ENCODE results near the gene KIF26B.

The KIF26B gene

GRCh38 chr1:245222931-245223595, 68.3 kb downstream of the KIF26B start:
- TF ChIP-seq, protein P1, sequence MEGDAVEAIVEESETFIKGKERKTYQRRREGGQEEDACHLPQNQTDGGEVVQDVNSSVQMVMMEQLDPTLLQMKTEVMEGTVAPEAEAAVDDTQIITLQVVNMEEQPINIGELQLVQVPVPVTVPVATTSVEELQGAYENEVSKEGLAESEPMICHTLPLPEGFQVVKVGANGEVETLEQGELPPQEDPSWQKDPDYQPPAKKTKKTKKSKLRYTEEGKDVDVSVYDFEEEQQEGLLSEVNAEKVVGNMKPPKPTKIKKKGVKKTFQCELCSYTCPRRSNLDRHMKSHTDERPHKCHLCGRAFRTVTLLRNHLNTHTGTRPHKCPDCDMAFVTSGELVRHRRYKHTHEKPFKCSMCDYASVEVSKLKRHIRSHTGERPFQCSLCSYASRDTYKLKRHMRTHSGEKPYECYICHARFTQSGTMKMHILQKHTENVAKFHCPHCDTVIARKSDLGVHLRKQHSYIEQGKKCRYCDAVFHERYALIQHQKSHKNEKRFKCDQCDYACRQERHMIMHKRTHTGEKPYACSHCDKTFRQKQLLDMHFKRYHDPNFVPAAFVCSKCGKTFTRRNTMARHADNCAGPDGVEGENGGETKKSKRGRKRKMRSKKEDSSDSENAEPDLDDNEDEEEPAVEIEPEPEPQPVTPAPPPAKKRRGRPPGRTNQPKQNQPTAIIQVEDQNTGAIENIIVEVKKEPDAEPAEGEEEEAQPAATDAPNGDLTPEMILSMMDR (conservative IDR thresholded peaks at IDR 0.05; ENCODE audit: low read length) = no peak
- DNase-seq (ENCODE audit: low read depth) = no peak
- no peak overlapping the region for H3K4me3 ChIP-seq (ENCODE audit: low read length)

- H3K4me3 ChIP-seq (ENCODE audit: low read length) = no peak overlapping the region
- TF ChIP-seq, protein P1 (conservative IDR thresholded peaks at IDR 0.05; ENCODE audit: low read length) = peak; percentile 19
- peak; percentile 33 for DNase-seq (ENCODE audit: low read depth)
These were observed 70.8 kb downstream of the KIF26B start for GRCh38 chr1:245225322-245226202.

GRCh38 chr1:245226203-245226499, 71.4 kb downstream of the KIF26B start:
- TF ChIP-seq, protein P1 (conservative IDR thresholded peaks at IDR 0.05; ENCODE audit: low read length) = no peak
- H3K4me3 ChIP-seq (ENCODE audit: low read length) = no peak overlapping the region

GRCh38 chr1:245229051-245229450, 74.3 kb downstream of the KIF26B start:
- DNase-seq (ENCODE audit: low read depth) = no peak
- no peak overlapping the region for H3K4me3 ChIP-seq (ENCODE audit: low read length)
- TF ChIP-seq, protein P1 (conservative IDR thresholded peaks at IDR 0.05; ENCODE audit: low read length) = no peak

More at GRCh38 chr1:245226203-245226499, 71.4 kb downstream of the KIF26B start:
- DNase-seq (ENCODE audit: low read depth) = no peak

- TF ChIP-seq, protein P1 (conservative IDR thresholded peaks at IDR 0.05; ENCODE audit: low read length) = no peak
- H3K4me3 ChIP-seq (ENCODE audit: low read length) = no peak overlapping the region
- DNase-seq (ENCODE audit: low read depth) = peak; percentile 76
These were observed 78.1 kb downstream of the KIF26B start for GRCh38 chr1:245232931-245233330.

DNA sequence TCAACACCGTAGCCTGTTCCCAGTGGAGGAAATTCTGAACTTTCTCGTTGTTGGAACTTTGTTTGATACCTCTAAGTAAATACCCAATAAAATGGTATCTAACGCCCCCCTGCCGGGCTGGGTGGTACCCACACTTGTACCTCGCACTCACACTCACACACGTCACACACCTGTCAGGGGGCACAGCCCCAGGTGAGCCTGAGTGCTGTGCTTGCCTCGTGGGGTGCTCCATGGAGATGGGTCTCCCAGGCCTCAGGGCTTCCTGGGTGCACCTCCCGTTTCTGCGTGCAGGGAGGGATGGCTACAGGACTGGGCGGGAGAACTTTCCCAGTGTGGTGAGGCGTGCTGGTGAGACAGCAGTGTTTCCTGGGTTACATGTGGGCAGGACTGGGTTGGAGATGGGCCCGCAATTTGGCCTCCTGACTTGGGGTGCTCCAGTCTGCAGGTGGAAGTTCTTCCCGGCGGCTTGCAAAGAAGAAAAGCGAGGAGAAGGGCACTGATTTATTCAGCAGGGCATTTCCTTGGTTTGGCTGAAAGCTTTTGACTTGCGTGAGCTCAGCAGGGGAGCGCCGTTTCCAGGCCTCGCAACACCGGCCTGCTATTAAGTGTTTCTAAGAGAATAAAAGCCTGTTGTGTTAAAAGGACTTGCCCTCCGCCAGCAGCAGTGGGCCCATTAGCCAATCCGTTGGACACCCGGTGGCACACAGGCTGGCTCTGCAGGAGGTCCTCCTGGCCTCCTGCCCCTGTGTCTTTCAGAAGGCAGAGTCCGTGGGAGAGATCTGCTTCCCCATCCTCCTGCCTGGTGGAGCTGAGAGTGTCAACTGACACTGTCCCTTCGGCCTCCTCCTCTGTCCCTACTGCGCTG, 79.7 kb downstream of the KIF26B start:
- H3K4me3 ChIP-seq (ENCODE audit: low read length) = no peak overlapping the region
- TF ChIP-seq, protein P1 (conservative IDR thresholded peaks at IDR 0.05; ENCODE audit: low read length) = no peak
- DNase-seq (ENCODE audit: low read depth) = no peak

Measured in AG10803 (cell line).